HG02759 (cell line): ENCODE data around the gene MYRIP.
"Not testable (repeated sequence)": the region's sequence is repeated elsewhere in the genome, so short reads cannot be mapped to it uniquely, and the experiment has no call there.

Source experiments
- ATAC-seq: cut with Tn5 transposase; IDR thresholded peaks from one replicate; pipeline ENCODE4 v1.9.1; 2021; ENCODE audit warnings: mild to moderate bottlenecking, moderate library complexity; ENCODE audit not compliant: unreplicated experiment

Gene MYRIP

DNA sequence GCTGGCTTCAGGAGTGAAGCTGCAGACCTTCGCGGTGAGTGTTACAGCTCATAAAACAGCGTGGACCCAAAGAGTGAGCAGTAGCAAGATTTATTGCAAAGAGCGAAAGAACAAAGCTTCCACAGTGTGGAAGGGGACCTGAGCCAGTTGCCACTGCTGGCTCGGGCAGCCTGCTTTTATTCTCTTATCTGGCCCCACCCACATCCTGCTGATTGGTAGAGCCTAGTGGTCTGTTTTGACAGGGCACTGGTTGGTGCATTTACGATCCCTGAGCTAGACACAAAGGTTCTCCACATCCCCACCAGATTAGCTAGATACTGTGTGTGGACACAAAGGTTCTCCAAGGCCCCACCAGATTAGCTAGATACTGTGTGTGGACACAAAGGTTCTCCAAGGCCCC lies 267.7 kb downstream of the MYRIP start:
- ATAC-seq = not testable (repeated sequence)

DNA sequence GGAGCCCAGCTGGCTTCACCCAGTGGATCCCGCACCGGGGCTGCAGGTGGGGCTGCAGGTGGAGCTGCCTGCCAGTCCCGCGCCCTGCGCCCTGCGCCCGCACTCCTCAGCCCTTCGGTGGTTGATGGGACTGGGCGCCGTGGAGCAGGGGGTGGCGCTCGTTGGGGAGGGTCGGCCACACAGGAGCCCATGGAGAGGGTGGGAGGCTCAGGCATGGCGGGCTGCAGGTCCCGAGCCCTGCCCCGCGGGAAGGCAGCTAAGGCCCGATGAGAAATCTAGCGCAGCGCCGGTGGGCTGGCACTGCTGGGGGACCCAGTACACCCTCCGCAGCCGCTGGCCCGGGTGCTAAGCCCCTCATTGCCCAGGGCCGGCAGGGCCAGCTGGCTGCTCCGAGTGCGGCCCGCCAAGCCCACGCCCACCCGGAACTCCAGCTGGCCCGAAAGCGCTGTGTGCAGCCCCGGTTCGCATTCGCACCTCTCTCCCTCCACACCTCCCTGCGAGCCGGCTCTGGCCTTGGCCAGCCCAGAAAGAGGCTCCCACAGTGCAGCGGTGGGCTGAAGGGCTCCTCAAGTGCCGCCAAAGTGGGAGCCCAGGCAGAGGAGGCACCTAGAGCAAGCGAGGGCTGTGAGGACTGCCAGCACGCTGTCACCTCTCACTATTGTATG lies 268.6 kb downstream of the MYRIP start:
- ATAC-seq = not testable (repeated sequence)

DNA sequence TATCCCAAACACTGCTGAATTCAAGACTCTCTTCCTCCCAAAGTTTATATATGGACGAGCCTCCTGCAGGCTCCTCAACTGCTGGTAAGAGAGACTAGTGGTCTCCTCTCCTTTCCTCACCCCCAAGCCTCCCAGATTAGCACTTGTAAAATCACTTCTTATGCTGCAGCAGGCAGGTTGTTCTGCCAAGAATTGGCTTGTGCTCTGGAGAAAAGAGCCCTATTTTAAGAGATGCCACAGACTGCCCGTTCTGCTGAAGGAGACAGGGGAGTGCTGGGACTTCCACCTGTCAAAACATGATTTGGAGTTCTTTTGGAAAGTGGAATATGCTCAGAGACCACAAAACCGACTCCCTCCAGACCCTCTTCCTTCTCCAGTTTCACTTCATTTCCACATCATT lies 269.2 kb downstream of the MYRIP start:
- ATAC-seq = no peak

- no peak for ATAC-seq
Measured at GRCh38 chr3:40079203-40079846, 269.9 kb downstream of the MYRIP start.

GRCh38 chr3:40079847-40080240 lies 270.4 kb downstream of the MYRIP start:
- no peak for ATAC-seq

GRCh38 chr3:40083066-40083465 lies 273.7 kb downstream of the MYRIP start:
- ATAC-seq = no peak

- not testable (repeated sequence) for ATAC-seq
Measured at GRCh38 chr3:40084424-40084823, 275.0 kb downstream of the MYRIP start.

GRCh38 chr3:40086890-40087883 lies 277.8 kb downstream of the MYRIP start:
- ATAC-seq = no peak

- ATAC-seq = no peak
Measured at GRCh38 chr3:40088527-40089170, 279.2 kb downstream of the MYRIP start.

DNA sequence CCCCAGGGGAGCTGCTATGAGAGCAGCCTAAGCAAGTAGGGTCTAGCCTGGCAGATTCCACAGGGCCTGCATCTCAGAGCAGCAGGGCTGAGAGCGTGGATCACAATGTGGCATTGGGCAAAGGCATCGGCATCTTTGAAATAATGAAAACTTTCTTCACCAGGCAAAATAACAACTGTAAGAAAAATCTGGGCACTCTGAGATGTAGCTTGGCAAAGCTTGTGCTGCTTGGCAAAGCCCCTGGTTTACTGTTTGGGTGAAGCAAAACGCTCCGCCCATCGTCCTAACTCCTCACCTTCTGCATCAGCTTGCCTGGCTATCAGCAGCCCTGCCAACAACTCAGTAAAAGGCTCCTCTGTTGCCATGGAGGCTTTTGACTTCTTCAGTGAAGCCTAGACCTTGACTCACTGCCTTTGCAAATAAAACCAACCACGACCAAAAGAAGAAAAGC lies 287.3 kb downstream of the MYRIP start:
- no peak for ATAC-seq

DNA sequence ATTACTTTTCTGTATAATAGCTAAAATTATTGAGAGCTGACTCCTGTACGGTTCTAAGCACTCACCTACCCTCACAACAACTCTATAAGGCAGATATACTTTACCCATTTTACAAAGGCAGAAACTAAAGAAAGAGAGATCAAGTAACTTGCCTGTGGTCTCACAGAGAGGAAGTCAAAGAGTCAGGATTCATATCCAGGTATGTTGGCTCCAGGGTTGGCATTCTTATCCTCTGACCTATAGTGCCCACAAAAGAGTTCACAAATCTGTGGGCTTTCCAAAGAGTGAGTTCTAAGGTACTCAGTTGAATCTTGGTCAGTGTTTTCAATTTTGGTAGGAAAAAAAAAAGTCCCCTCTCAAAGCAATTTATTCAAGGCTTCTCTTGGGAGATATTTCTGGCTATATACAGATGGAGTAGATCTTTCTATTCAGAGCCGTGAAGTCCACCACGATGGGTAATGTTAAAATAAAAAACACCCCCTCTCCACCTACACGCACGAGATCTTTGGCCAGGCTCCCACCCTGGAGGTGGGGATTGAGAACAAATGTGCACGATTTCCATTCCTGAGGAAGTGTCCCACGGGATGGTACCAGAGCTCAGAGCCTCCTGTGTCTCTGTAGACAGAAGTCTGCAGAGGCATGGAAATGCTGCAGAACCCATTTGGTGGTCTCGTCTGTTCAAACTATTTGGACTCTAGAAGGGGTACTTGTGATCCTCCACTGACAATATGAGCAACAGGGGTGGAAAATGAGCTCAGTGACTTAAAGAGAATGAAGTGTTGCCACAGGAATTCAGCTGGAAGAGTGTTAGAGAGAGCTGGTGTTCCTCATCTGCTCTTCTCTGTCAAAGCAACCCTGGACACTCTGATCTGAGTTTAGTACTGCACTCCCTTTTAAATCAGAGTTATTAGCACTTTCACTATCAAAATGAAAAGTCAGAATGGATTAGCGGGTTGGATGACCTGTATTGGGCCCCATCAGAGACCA lies 288.0 kb downstream of the MYRIP start:
- no peak for ATAC-seq

GRCh38 chr3:40098261-40098759 lies 288.9 kb downstream of the MYRIP start:
- no peak for ATAC-seq

- ATAC-seq = no peak
Measured at GRCh38 chr3:40099871-40100270, 290.5 kb downstream of the MYRIP start.

GRCh38 chr3:40102182-40102581 lies 292.8 kb downstream of the MYRIP start:
- no peak for ATAC-seq

- no peak for ATAC-seq
Measured at GRCh38 chr3:40103829-40104228, 294.4 kb downstream of the MYRIP start.

DNA sequence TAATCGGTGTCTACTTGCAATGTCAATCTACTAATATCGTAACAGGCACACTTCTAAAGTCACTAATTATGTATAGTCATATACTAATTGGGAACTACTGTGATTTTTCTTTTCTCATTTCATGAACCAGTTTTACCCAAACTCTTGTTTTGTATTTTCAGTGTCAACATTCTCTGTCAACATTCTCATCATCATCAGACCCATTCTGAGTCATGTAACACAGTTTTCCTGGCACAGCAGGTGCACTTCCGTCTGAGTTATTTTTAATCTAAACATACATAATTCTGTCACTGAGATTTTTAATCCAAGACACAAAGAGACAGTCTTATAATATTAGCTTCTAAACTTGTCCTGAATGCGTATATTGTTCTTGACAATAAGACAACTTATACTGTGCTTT lies 295.0 kb downstream of the MYRIP start:
- no peak for ATAC-seq

- ATAC-seq = no peak
Measured at GRCh38 chr3:40108643-40109042, 299.2 kb downstream of the MYRIP start.

DNA sequence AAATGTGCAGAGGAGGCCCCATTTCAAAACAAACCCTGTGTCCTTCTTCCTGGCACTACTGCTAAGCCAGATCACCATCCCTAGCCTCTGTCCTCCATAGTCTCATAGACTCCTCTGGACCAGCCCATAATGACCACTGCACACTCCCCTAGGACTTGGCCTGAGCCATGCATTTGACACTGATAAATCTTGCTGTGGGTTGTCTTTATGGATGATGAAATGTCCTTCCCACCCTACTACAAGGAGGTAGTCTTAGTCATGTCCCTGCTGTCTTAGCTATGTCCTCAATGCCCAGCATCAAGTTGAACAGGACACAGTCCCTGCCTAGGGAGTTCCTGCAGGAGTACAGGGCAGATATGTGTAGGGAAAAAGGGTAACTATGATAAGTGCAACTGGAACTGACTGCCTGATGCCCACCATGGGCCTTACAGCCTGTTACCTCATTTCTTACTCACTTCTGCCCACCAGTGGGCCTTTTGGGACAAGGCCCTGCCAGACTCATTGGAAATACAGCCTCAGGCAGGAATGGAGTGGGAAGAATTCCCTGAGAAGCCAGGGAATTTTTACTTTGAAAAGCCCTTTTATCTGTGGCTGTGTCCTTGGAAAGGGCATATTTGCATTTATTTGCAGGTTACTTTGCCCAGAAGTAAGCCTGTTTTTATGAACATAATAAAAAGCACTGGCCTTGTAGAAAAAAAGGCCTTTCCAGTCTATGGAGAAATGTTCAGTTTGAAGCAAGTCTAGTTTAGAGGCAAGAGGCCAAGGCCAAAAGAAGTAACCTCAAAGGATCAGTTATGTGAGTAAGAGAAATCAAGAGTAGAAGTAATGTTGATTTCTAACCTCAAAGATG lies 300.5 kb downstream of the MYRIP start:
- ATAC-seq = no peak
